ENCODE results near the gene ZCCHC7. TPM values are rescaled to one million over a fixed set of nuclear protein-coding genes. Genes with fewer than 3 reads are reported as not detected.
A peak's percentile ranks its signal among the peaks of the same experiment; 100 is the strongest.
"Not testable (repeated sequence)": the region's sequence is repeated elsewhere in the genome, so short reads cannot be mapped to it uniquely, and the experiment has no call there.

ZCCHC7 gene
- total RNA-seq, 2 experiments from 2014 or later: 26.8 to 28.1 TPM

DNA sequence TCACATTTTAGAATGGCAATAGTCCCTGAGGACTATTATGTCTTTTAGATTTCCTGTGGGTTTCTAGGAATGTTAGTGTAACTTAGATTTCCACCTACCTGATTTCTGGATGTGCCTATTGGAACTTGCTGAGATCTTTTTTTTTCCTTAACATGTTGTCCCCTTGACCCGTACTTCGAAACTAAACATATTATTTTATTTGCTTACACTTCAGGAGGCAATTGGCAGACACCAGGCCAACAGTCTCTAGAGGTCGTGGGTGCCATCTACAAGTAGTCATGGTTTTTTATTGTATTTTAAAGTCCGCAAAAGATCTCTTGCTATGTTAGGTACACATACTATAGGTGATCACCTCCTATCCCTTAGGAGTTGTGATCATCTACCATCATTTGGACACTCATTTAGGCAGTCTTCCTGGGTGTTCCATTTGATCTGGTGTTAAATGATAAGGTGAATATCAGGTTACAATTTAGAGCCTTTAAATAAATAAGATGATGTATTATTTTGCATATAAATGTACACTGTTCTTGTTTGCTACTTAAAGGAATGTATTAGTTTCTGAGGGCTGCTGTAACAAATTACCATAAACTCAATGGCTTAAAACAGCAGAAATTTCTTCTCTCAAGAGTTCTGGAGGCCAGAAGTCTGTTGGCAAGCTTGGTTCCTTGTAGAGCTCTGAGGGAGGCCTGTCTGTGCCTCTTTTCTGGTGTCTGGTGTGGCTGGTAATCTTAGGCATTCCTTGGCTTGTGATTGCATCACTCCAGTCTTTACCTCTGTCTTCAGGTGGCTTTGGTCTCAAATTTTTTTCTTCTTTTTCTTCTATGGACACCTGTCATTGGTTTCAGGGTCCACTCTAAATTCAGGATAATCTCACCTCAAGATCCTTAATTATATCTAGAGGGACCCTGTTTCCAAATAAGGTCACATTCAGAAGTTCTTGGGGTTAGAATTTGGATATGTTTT, 64.8 kb downstream of the ZCCHC7 start:
- intact Hi-C loops (cut with micrococcal nuclease): no loop called here
- POLR2A ChIA-PET: no interaction called here
- Mint-ChIP-seq H3K4me3 (no peak overlapping the region), H3K9me3 (peaks cover 2% of the 10 kb centered on the region), H3K27ac (no peak overlapping the region), H3K27me3 (no peaks in the 10 kb centered on the region), H3K4me1 (ENCODE audit: low read depth) (peaks cover 33% of the 10 kb centered on the region), H3K36me3 (peaks cover 24% of the 10 kb centered on the region)
- CTCF ChIA-PET: no interaction called here
- DNase-seq: no peak

GRCh38 chr9:37187292-37187691, 66.9 kb downstream of the ZCCHC7 start:
- peaks cover 25% of the 10 kb centered on the region for H3K36me3 Mint-ChIP-seq
- peak overlapping the region; percentile 1 for H3K4me3 Mint-ChIP-seq
- CTCF ChIA-PET: no interaction called here
- peaks cover 38% of the 10 kb centered on the region for H3K4me1 Mint-ChIP-seq (ENCODE audit: low read depth)
- H3K27ac Mint-ChIP-seq: peak overlapping the region; percentile 65
- DNase-seq: peak; percentile 32
- H3K27me3 Mint-ChIP-seq: no peaks in the 10 kb centered on the region
- no peaks in the 10 kb centered on the region for H3K9me3 Mint-ChIP-seq
- POLR2A ChIA-PET: no interaction called here
- intact Hi-C loops (cut with micrococcal nuclease): loop anchor here (1.0 kb wide), 1 partner anchor 10 kb away; no protein-coding TSS in a partner anchor

- CTCF ChIA-PET: no interaction called here
- Mint-ChIP-seq H3K27ac (peak overlapping the region; percentile 65), H3K36me3 (peaks cover 25% of the 10 kb centered on the region), H3K4me3 (peak overlapping the region; percentile 1), H3K27me3 (no peaks in the 10 kb centered on the region), H3K4me1 (ENCODE audit: low read depth) (peaks cover 38% of the 10 kb centered on the region), H3K9me3 (no peaks in the 10 kb centered on the region)
- DNase-seq: no peak
- intact Hi-C loops (cut with micrococcal nuclease): loop anchor here (1.0 kb wide), 1 partner anchor 9 kb away; no protein-coding TSS in a partner anchor
- POLR2A ChIA-PET: no interaction called here
Observed at GRCh38 chr9:37187713-37188439, 67.5 kb downstream of the ZCCHC7 start.

DNA sequence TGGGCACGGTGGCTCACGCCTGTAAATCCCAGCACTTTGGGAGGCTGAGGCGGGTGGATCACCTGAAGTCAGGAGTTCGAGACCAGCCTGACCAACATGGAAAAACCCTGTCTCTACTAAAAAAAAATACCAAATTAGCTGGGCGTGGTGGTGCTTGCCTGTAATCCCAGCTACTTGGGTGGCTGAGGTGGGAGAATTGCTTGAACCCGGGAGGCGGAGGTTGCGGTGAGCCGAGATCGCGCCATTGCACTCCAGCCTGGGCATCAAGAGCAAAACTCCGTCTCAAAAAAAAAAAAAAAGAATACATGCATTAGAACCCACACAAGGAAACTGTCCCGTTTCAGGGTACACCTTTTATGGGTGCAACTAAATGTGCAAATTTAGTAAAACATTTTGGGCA, 70.4 kb downstream of the ZCCHC7 start:
- POLR2A ChIA-PET; H3K27ac Mint-ChIP-seq; DNase-seq; H3K4me3 Mint-ChIP-seq; H3K9me3 Mint-ChIP-seq; intact Hi-C loops (cut with micrococcal nuclease); H3K27me3 Mint-ChIP-seq; CTCF ChIA-PET: not testable (repeated sequence)
- H3K36me3 Mint-ChIP-seq: peaks cover 22% of the 10 kb centered on the region
- peaks cover 34% of the 10 kb centered on the region for H3K4me1 Mint-ChIP-seq (ENCODE audit: low read depth)

DNA sequence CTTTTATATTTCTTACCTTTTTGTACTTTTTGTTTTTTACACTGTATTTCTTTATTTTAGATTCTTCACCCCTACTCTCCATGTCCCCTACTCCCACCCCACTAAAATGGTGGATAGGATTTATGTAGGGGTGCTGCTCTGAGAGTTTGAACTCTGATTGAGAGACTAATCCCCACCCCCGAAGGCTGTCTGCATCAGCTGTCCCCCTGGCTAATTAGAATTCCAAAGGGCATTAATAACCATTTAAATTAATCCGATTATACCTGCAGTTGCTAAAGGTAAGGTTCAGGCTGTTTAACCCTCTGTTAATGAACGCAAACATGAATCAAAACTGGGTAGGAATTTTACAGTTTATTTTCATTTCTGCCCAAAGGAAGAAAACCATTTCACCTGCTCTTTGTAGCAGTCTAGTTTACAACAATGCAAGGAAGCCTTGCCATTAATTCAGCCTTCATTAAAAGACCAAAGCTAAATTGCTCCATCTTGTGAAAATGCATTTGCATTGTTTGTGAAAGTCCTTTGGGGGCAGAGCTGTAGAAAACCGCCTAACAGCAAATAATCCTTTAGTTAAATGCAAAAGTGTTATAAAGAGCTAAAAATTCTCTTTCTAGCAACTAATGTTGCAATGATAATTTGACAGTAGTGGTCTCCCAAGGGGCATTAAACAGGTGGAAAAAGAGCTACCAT, 71.2 kb downstream of the ZCCHC7 start:
- Mint-ChIP-seq H3K27me3 (no peaks in the 10 kb centered on the region), H3K4me1 (ENCODE audit: low read depth) (peaks cover 33% of the 10 kb centered on the region), H3K9me3 (no peaks in the 10 kb centered on the region), H3K27ac (no peak overlapping the region), H3K36me3 (peaks cover 22% of the 10 kb centered on the region), H3K4me3 (no peak overlapping the region)
- ChIA-PET CTCF (no interaction called here), POLR2A (no interaction called here)
- intact Hi-C loops (cut with micrococcal nuclease): no loop called here
- no peak for DNase-seq

- H3K27me3 Mint-ChIP-seq: no peaks in the 10 kb centered on the region
- H3K4me3 Mint-ChIP-seq: no peak overlapping the region
- no peak for DNase-seq
- H3K9me3 Mint-ChIP-seq: no peaks in the 10 kb centered on the region
- POLR2A ChIA-PET: no interaction called here
- H3K36me3 Mint-ChIP-seq: peaks cover 22% of the 10 kb centered on the region
- intact Hi-C loops (cut with micrococcal nuclease): no loop called here
- no peak overlapping the region for H3K27ac Mint-ChIP-seq
- CTCF ChIA-PET: interaction anchor here (0.5 kb wide), 1 partner anchor 147 kb away, joined by 3 read pairs; no protein-coding TSS in a partner anchor
- H3K4me1 Mint-ChIP-seq (ENCODE audit: low read depth): peaks cover 31% of the 10 kb centered on the region
Observed at GRCh38 chr9:37192803-37193202, 72.4 kb downstream of the ZCCHC7 start.

- ChIA-PET CTCF (no interaction called here), POLR2A (no interaction called here)
- peak overlapping the region; percentile 8 for H3K4me3 Mint-ChIP-seq
- intact Hi-C loops (cut with micrococcal nuclease): loop anchor here (1.0 kb wide), 1 partner anchor 10 kb away; no protein-coding TSS in a partner anchor
- peaks cover 14% of the 10 kb centered on the region for H3K36me3 Mint-ChIP-seq
- H3K9me3 Mint-ChIP-seq: no peaks in the 10 kb centered on the region
- no peaks in the 10 kb centered on the region for H3K27me3 Mint-ChIP-seq
- peak overlapping the region; percentile 77 for H3K27ac Mint-ChIP-seq
- DNase-seq: no peak
- H3K4me1 Mint-ChIP-seq (ENCODE audit: low read depth): peaks cover 46% of the 10 kb centered on the region
Observed at GRCh38 chr9:37197158-37198038, 77.0 kb downstream of the ZCCHC7 start.

- no peaks in the 10 kb centered on the region for H3K27me3 Mint-ChIP-seq
- no peaks in the 10 kb centered on the region for H3K9me3 Mint-ChIP-seq
- no peak overlapping the region for H3K4me3 Mint-ChIP-seq
- intact Hi-C loops (cut with micrococcal nuclease): no loop called here
- H3K36me3 Mint-ChIP-seq: peaks cover 18% of the 10 kb centered on the region
- H3K27ac Mint-ChIP-seq: peak overlapping the region; percentile 38
- no peak for DNase-seq
- H3K4me1 Mint-ChIP-seq (ENCODE audit: low read depth): peaks cover 45% of the 10 kb centered on the region
- ChIA-PET POLR2A (interaction anchor here (0.6 kb wide), 1 partner anchor 52 kb away, joined by 4 read pairs; no protein-coding TSS in a partner anchor), CTCF (no interaction called here)
Observed at GRCh38 chr9:37198039-37198729, 77.8 kb downstream of the ZCCHC7 start.

GRCh38 chr9:37198831-37199230, 78.5 kb downstream of the ZCCHC7 start:
- Mint-ChIP-seq H3K36me3 (peaks cover 22% of the 10 kb centered on the region), H3K4me3 (no peak overlapping the region), H3K27ac (no peak overlapping the region), H3K4me1 (ENCODE audit: low read depth) (peaks cover 43% of the 10 kb centered on the region), H3K9me3 (peaks cover under 1% of the 10 kb centered on the region), H3K27me3 (no peaks in the 10 kb centered on the region)
- DNase-seq: no peak
- ChIA-PET CTCF (no interaction called here), POLR2A (interaction anchor here (0.6 kb wide), 1 partner anchor 51 kb away, joined by 4 read pairs; no protein-coding TSS in a partner anchor)
- intact Hi-C loops (cut with micrococcal nuclease): no loop called here

- intact Hi-C loops (cut with micrococcal nuclease): loop anchor here (2.0 kb wide), 1 partner anchor 90 kb away; no protein-coding TSS in a partner anchor
- Mint-ChIP-seq H3K4me3 (no peak overlapping the region), H3K27me3 (no peaks in the 10 kb centered on the region), H3K36me3 (peaks cover 33% of the 10 kb centered on the region), H3K27ac (peak overlapping the region; percentile 20), H3K9me3 (peaks cover 7% of the 10 kb centered on the region), H3K4me1 (ENCODE audit: low read depth) (peaks cover 41% of the 10 kb centered on the region)
- ChIA-PET CTCF (no interaction called here), POLR2A (no interaction called here)
- no peak for DNase-seq
Observed at GRCh38 chr9:37200433-37201005, 80.1 kb downstream of the ZCCHC7 start.

Data from activated CD4-positive, alpha-beta memory T cell treated with anti-CD3 and anti-CD28 coated beads for 36 hours (primary cell).